H9 (cell line): ENCODE results near the gene SLC2A5. TPM values are rescaled to one million over a fixed set of nuclear protein-coding genes. Genes with fewer than 3 reads are reported as not detected.
"Not testable (repeated sequence)": the region's sequence is repeated elsewhere in the genome, so short reads cannot be mapped to it uniquely, and the experiment has no call there.

Experiments used
- DNase-seq: peaks from one replicate; pipeline ENCODE4 v3.0.0-alpha.2; 2017
- H2AFZ ChIP-seq: one replicate; pipeline ENCODE4 v1.6.1; 2013; ENCODE audit warnings: mild to moderate bottlenecking, low read length, control low read depth, moderate library complexity
- H2AK5ac ChIP-seq: 2 replicates; pipeline ENCODE4 v1.6.1; 2013; ENCODE audit warnings: low read length, control low read depth, mixed read lengths; ENCODE audit not compliant: insufficient read length
- H2BK120ac ChIP-seq: one replicate; pipeline ENCODE4 v1.6.1; 2013; ENCODE audit warnings: low read depth, mild to moderate bottlenecking, low read length, control low read depth, inconsistent platforms; ENCODE audit not compliant: poor library complexity, severe bottlenecking
- H2BK12ac ChIP-seq: 2 replicates; pipeline ENCODE4 v1.6.1; 2013; ENCODE audit warnings: low read length, control low read depth, mixed read lengths, low read depth; ENCODE audit not compliant: insufficient read length
- H2BK15ac ChIP-seq: 2 replicates; pipeline ENCODE4 v1.6.1; 2013; ENCODE audit warnings: low read depth, low read length, control low read depth
- H2BK20ac ChIP-seq: one replicate; pipeline ENCODE4 v1.6.1; 2013; ENCODE audit warnings: low read depth, mild to moderate bottlenecking, low read length, control low read depth, inconsistent platforms; ENCODE audit not compliant: poor library complexity, severe bottlenecking
- H2BK5ac ChIP-seq: 2 replicates; pipeline ENCODE4 v1.6.1; 2013; ENCODE audit warnings: low read length, control low read depth, mixed read lengths; ENCODE audit not compliant: insufficient read length
- H3K14ac ChIP-seq: 2 replicates; pipeline ENCODE4 v1.6.1; 2013; ENCODE audit warnings: low read length, control low read depth; ENCODE audit not compliant: insufficient read depth
- H3K18ac ChIP-seq: 2 replicates; pipeline ENCODE4 v1.6.1; 2013; ENCODE audit warnings: low read depth, mild to moderate bottlenecking, mixed read lengths, low read length, control low read depth; ENCODE audit not compliant: insufficient read length
- H3K23ac ChIP-seq: 2 replicates; pipeline ENCODE4 v1.6.1; 2013; ENCODE audit warnings: low read length, control low read depth, mixed read lengths, low read depth; ENCODE audit not compliant: insufficient read length
- H3K23me2 ChIP-seq: 2 replicates; pipeline ENCODE4 v1.6.1; 2013; ENCODE audit warnings: low read depth, mild to moderate bottlenecking, mixed read lengths, low read length, control low read depth; ENCODE audit not compliant: insufficient read length, poor library complexity, severe bottlenecking
- H3K27ac ChIP-seq: 2 replicates; pipeline ENCODE4 v1.5.1; 2013; ENCODE audit warnings: low read length, control low read depth, mixed read lengths, low read depth; ENCODE audit not compliant: insufficient read length
- H3K27me3 ChIP-seq: 2 replicates; pipeline ENCODE4 v1.6.1; 2013; ENCODE audit warnings: low read length, control low read depth, inconsistent platforms; ENCODE audit not compliant: insufficient read depth
- H3K4ac ChIP-seq: 2 replicates; pipeline ENCODE4 v1.6.1; 2013; ENCODE audit warnings: low read depth, mild to moderate bottlenecking, control low read depth, inconsistent platforms, low read length, moderate library complexity
- H3K4me1 ChIP-seq: 2 replicates; pipeline ENCODE4 v1.6.1; 2013; ENCODE audit warnings: low read length, control low read depth, inconsistent platforms; ENCODE audit not compliant: insufficient read depth
- H3K4me2 ChIP-seq: 2 replicates; pipeline ENCODE4 v1.6.1; 2013; ENCODE audit warnings: low read length, control low read depth, mixed read lengths; ENCODE audit not compliant: insufficient read length, insufficient read depth
- H3K56ac ChIP-seq: 2 replicates; pipeline ENCODE4 v1.6.1; 2013; ENCODE audit warnings: low read depth, mild to moderate bottlenecking, mixed read lengths, low read length, control low read depth; ENCODE audit not compliant: insufficient read length
- H3K79me1 ChIP-seq: 2 replicates; pipeline ENCODE4 v1.6.1; 2013; ENCODE audit warnings: low read depth, mild to moderate bottlenecking, moderate library complexity, low read length, control low read depth, inconsistent platforms; ENCODE audit not compliant: insufficient read depth, poor library complexity, severe bottlenecking
- H3K79me2 ChIP-seq: 2 replicates; pipeline ENCODE4 v1.6.1; 2013; ENCODE audit warnings: low read length, control low read depth, inconsistent platforms; ENCODE audit not compliant: insufficient read depth
- H3K9ac ChIP-seq: 2 replicates; pipeline ENCODE4 v1.6.1; 2013; ENCODE audit warnings: low read length, control low read depth, mixed read lengths; ENCODE audit not compliant: insufficient read length; ENCODE audit errors: extremely low read depth
- H3K9me3 ChIP-seq: one replicate; pipeline ENCODE4 v1.6.1; 2013; ENCODE audit warnings: low read depth, low read length, inconsistent platforms; ENCODE audit not compliant: control insufficient read depth
- H3T11ph ChIP-seq: one replicate; pipeline ENCODE4 v1.6.1; 2013; ENCODE audit warnings: mild to moderate bottlenecking, low read length, control low read depth, inconsistent platforms
- H4K20me1 ChIP-seq: one replicate; pipeline ENCODE4 v1.6.1; 2013; ENCODE audit not compliant: control insufficient read depth, insufficient read length, insufficient read depth
- H4K5ac ChIP-seq: 2 replicates; pipeline ENCODE4 v1.6.1; 2013; ENCODE audit warnings: low read depth, mild to moderate bottlenecking, mixed read lengths, low read length, control low read depth; ENCODE audit not compliant: insufficient read length
- H4K8ac ChIP-seq: replicated peaks from 2 replicates; pipeline ENCODE4 v1.6.1; 2013; ENCODE audit warnings: low read length, control low read depth, mixed read lengths, low read depth; ENCODE audit not compliant: insufficient read length
- H4K91ac ChIP-seq: 2 replicates; pipeline ENCODE4 v1.6.1; 2013; ENCODE audit warnings: low read depth, mild to moderate bottlenecking, moderate library complexity, mixed read lengths, low read length, control low read depth; ENCODE audit not compliant: insufficient read length
- H3K27ac Mint-ChIP-seq, 3 experiments: 2 replicates in 2 of 3; 3 replicates in 1 of 3; pipeline ENCODE4 v1.8.0; 2020 to 2021; ENCODE audit warnings: mixed read lengths in 3 of 3, mild to moderate bottlenecking in 1 of 3, moderate library complexity in 1 of 3
- H3K27me3 Mint-ChIP-seq: 2 replicates; pipeline ENCODE4 v1.8.0; 2021; ENCODE audit warnings: low read depth, mild to moderate bottlenecking, moderate library complexity, mixed read lengths
- H3K36me3 Mint-ChIP-seq, 3 experiments: 2 replicates in 2 of 3; 3 replicates in 1 of 3; pipeline ENCODE4 v1.8.0; 2020 to 2021; ENCODE audit warnings: low read depth in 3 of 3, mixed read lengths in 3 of 3; ENCODE audit not compliant: insufficient read depth in 1 of 3
- H3K4me1 Mint-ChIP-seq, 2 experiments: 2 replicates each; pipeline ENCODE4 v1.8.0; 2020; ENCODE audit warnings: mixed read lengths in 2 of 2
- H3K4me3 Mint-ChIP-seq, 2 experiments: 2 replicates in 1 of 2; 3 replicates in 1 of 2; pipeline ENCODE4 v1.8.0; 2020 to 2021; ENCODE audit warnings: mild to moderate bottlenecking in 2 of 2, mixed read lengths in 2 of 2, moderate library complexity in 1 of 2
- H3K9me3 Mint-ChIP-seq, 2 experiments: 2 replicates in 1 of 2; 3 replicates in 1 of 2; pipeline ENCODE4 v1.8.0; 2020; ENCODE audit warnings: mild to moderate bottlenecking in 2 of 2, mixed read lengths in 2 of 2, moderate library complexity in 1 of 2
- WGBS: extraction: QIAGEN DNeasy Blood & Tissue Kit; methylation state at CpG from one replicate; pipeline ENCODE4 v1.1.7; 2013; ENCODE audit warnings: missing lambda C conversion rate, low lambda C conversion rate, mixed read lengths; ENCODE audit not compliant: insufficient read length; ENCODE audit errors: extremely low coverage; 5-methylcytosine and 5-hydroxymethylcytosine counted together
- total RNA-seq: library from RNA; stranded (reverse); gene quantifications from 2 replicates; pipeline ENCODE4 v1.2.1, GENCODE V29; 2021

The SLC2A5 gene
- total RNA-seq, 1 experiment from 2014 or later: not detected

- not testable (repeated sequence) for H3K27ac ChIP-seq, H2BK120ac ChIP-seq, H3K4me2 ChIP-seq, H3K9me3 Mint-ChIP-seq, H2BK20ac ChIP-seq, H3K27me3 ChIP-seq, H2AFZ ChIP-seq, H3K23me2 ChIP-seq, H3K14ac ChIP-seq, H3K23ac ChIP-seq, H4K20me1 ChIP-seq, H3K79me1 ChIP-seq, H2BK5ac ChIP-seq, H3K79me2 ChIP-seq, H3T11ph ChIP-seq, DNase-seq, H3K36me3 Mint-ChIP-seq, H3K9me3 ChIP-seq, H4K5ac ChIP-seq, H3K4me3 Mint-ChIP-seq, H3K56ac ChIP-seq, H2BK12ac ChIP-seq, H3K9ac ChIP-seq, H3K4ac ChIP-seq, H3K27ac Mint-ChIP-seq, H4K8ac ChIP-seq, H2AK5ac ChIP-seq, H3K4me1 ChIP-seq, H4K91ac ChIP-seq, H3K27me3 Mint-ChIP-seq, H2BK15ac ChIP-seq, H3K18ac ChIP-seq
- WGBS: no CpG with 5 or more reads among the region's 13 CpGs
- H3K4me1 Mint-ChIP-seq: peaks cover 33% of the 10 kb centered on the region in 2 experiments
Measured at GRCh38 chr1:9001534-9002214, 67.8 kb downstream of the SLC2A5 start.

GRCh38 chr1:8993962-8994675 lies 75.3 kb downstream of the SLC2A5 start:
- not testable (repeated sequence) for H4K91ac ChIP-seq, H3K4ac ChIP-seq, H3K27ac ChIP-seq, H4K20me1 ChIP-seq, H3K27me3 Mint-ChIP-seq, H2BK5ac ChIP-seq, H3K23ac ChIP-seq, H3K9ac ChIP-seq, H3K4me2 ChIP-seq, H3K14ac ChIP-seq, H3K9me3 Mint-ChIP-seq, H2BK20ac ChIP-seq, H3K18ac ChIP-seq, H2BK120ac ChIP-seq, H3K9me3 ChIP-seq, H3K79me1 ChIP-seq, H3K4me1 ChIP-seq, H3K4me1 Mint-ChIP-seq, H2BK12ac ChIP-seq, H2AFZ ChIP-seq, H3T11ph ChIP-seq, DNase-seq, H3K56ac ChIP-seq, H3K27ac Mint-ChIP-seq, H3K79me2 ChIP-seq, H2BK15ac ChIP-seq, H4K8ac ChIP-seq, H2AK5ac ChIP-seq, H3K36me3 Mint-ChIP-seq, H3K4me3 Mint-ChIP-seq, H4K5ac ChIP-seq, H3K27me3 ChIP-seq, H3K23me2 ChIP-seq
- WGBS: no CpG with 5 or more reads among the region's 13 CpGs
